ENCODE data around the gene TAB2. TPM values are rescaled to one million over a fixed set of nuclear protein-coding genes. Genes with fewer than 3 reads are reported as not detected.

TAB2 gene
- total RNA-seq, 2 donors from 2014 or later: 118 to 125 TPM

- Mint-ChIP-seq H3K4me1 (ENCODE audit: low read depth) (peaks cover 22% of the 10 kb centered on the region), H3K27me3 (ENCODE audit: low read depth) (no peaks in the 10 kb centered on the region), H3K36me3 (ENCODE audit: insufficient read depth in 2 of 2) (no peaks in the 10 kb centered on the region), H3K9me3 (no peaks in the 10 kb centered on the region), H3K27ac (peak overlapping the region; percentile 72), H3K4me3 (no peak overlapping the region)
- DNase-seq (no peak), ATAC-seq (replicated peaks in 1 of 2) (no peak)
Measured at GRCh38 chr6:149422581-149422980, 105.1 kb downstream of the TAB2 start.

GRCh38 chr6:149423964-149424440 lies 106.5 kb downstream of the TAB2 start:
- no peaks in the 10 kb centered on the region for H3K36me3 Mint-ChIP-seq (ENCODE audit: insufficient read depth in 2 of 2)
- H3K4me1 Mint-ChIP-seq (ENCODE audit: low read depth): peaks cover 23% of the 10 kb centered on the region
- no peak overlapping the region for H3K27ac Mint-ChIP-seq
- no peak for DNase-seq
- H3K4me3 Mint-ChIP-seq: no peak overlapping the region
- ATAC-seq (replicated peaks in 1 of 2): no peak
- no peaks in the 10 kb centered on the region for H3K9me3 Mint-ChIP-seq
- no peaks in the 10 kb centered on the region for H3K27me3 Mint-ChIP-seq (ENCODE audit: low read depth)

DNA sequence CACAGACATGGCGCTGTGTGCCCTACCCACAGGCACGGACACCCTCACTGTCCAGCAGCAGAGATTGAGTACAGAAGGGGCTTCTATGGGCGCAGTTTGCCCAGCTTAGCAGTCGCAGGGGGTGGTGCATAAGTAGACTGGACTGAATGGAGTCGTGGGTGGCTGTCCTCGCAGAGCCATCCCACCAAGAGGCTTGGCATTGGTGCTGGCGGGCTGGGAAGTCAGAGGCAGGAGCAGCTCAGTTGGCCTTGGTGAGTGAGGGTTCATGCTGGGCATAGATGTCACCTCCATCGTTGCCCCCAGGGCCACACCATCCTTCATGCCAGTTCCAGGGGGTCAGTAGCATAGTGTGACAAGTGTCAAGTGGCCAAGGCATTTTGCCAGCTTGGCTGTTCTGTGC lies 107.7 kb downstream of the TAB2 start:
- no peaks in the 10 kb centered on the region for H3K36me3 Mint-ChIP-seq (ENCODE audit: insufficient read depth in 2 of 2)
- DNase-seq (no peak), ATAC-seq (replicated peaks in 1 of 2) (no peak)
- no peaks in the 10 kb centered on the region for H3K27me3 Mint-ChIP-seq (ENCODE audit: low read depth)
- no peak overlapping the region for H3K27ac Mint-ChIP-seq
- H3K4me3 Mint-ChIP-seq: no peak overlapping the region
- peaks cover 14% of the 10 kb centered on the region for H3K4me1 Mint-ChIP-seq (ENCODE audit: low read depth)
- no peaks in the 10 kb centered on the region for H3K9me3 Mint-ChIP-seq

- ATAC-seq (replicated peaks in 1 of 2): peak in 1 of 2 donors; percentile 2
- no peaks in the 10 kb centered on the region for H3K27me3 Mint-ChIP-seq (ENCODE audit: low read depth)
- no peak overlapping the region for H3K4me3 Mint-ChIP-seq
- no peaks in the 10 kb centered on the region for H3K9me3 Mint-ChIP-seq
- no peak for DNase-seq
- H3K27ac Mint-ChIP-seq: no peak overlapping the region
- no peaks in the 10 kb centered on the region for H3K36me3 Mint-ChIP-seq (ENCODE audit: insufficient read depth in 2 of 2)
- H3K4me1 Mint-ChIP-seq (ENCODE audit: low read depth): peaks cover 9% of the 10 kb centered on the region
Measured at GRCh38 chr6:149425754-149426153, 108.2 kb downstream of the TAB2 start.

- H3K36me3 Mint-ChIP-seq (ENCODE audit: insufficient read depth in 2 of 2): no peaks in the 10 kb centered on the region
- H3K27me3 Mint-ChIP-seq (ENCODE audit: low read depth): no peaks in the 10 kb centered on the region
- no peaks in the 10 kb centered on the region for H3K9me3 Mint-ChIP-seq
- no peak for ATAC-seq (replicated peaks in 1 of 2)
- peaks cover 15% of the 10 kb centered on the region for H3K4me1 Mint-ChIP-seq (ENCODE audit: low read depth)
- no peak overlapping the region for H3K4me3 Mint-ChIP-seq
- H3K27ac Mint-ChIP-seq: no peak overlapping the region
- DNase-seq: no peak
Measured at GRCh38 chr6:149428606-149429005, 111.1 kb downstream of the TAB2 start.

GRCh38 chr6:149429427-149430360 lies 112.2 kb downstream of the TAB2 start:
- Mint-ChIP-seq H3K27me3 (ENCODE audit: low read depth) (no peaks in the 10 kb centered on the region), H3K4me1 (ENCODE audit: low read depth) (peaks cover 15% of the 10 kb centered on the region), H3K36me3 (ENCODE audit: insufficient read depth in 2 of 2) (no peaks in the 10 kb centered on the region), H3K4me3 (no peak overlapping the region), H3K9me3 (no peaks in the 10 kb centered on the region), H3K27ac (peak overlapping the region; percentile 47)
- DNase-seq: no peak
- no peak for ATAC-seq (replicated peaks in 1 of 2)

GRCh38 chr6:149431905-149432775 lies 114.6 kb downstream of the TAB2 start:
- peaks cover 19% of the 10 kb centered on the region for H3K4me1 Mint-ChIP-seq (ENCODE audit: low read depth)
- H3K36me3 Mint-ChIP-seq (ENCODE audit: insufficient read depth in 2 of 2): no peaks in the 10 kb centered on the region
- H3K27me3 Mint-ChIP-seq (ENCODE audit: low read depth): no peaks in the 10 kb centered on the region
- DNase-seq: peak; percentile 88 to 92
- peak; percentile 77 to 91 for ATAC-seq (replicated peaks in 1 of 2)
- no peaks in the 10 kb centered on the region for H3K9me3 Mint-ChIP-seq
- H3K27ac Mint-ChIP-seq: no peak overlapping the region
- H3K4me3 Mint-ChIP-seq: peak overlapping the region; percentile 32 to 47

GRCh38 chr6:149433405-149433804 lies 115.9 kb downstream of the TAB2 start:
- Mint-ChIP-seq H3K4me1 (ENCODE audit: low read depth) (peaks cover 31% of the 10 kb centered on the region), H3K27me3 (ENCODE audit: low read depth) (no peaks in the 10 kb centered on the region), H3K4me3 (no peak overlapping the region), H3K27ac (no peak overlapping the region), H3K9me3 (no peaks in the 10 kb centered on the region), H3K36me3 (ENCODE audit: insufficient read depth in 2 of 2) (peaks cover 0 to 3% of the 10 kb centered on the region in 2 donors)
- DNase-seq (no peak), ATAC-seq (replicated peaks in 1 of 2) (no peak)

- Mint-ChIP-seq H3K9me3 (no peaks in the 10 kb centered on the region), H3K4me1 (ENCODE audit: low read depth) (peaks cover 31% of the 10 kb centered on the region), H3K27me3 (ENCODE audit: low read depth) (no peaks in the 10 kb centered on the region), H3K4me3 (no peak overlapping the region), H3K27ac (peak overlapping the region; percentile 67), H3K36me3 (ENCODE audit: insufficient read depth in 2 of 2) (peaks cover 0 to 3% of the 10 kb centered on the region in 2 donors)
- ATAC-seq (replicated peaks in 1 of 2) (no peak), DNase-seq (no peak)
Measured at GRCh38 chr6:149433881-149434280, 116.4 kb downstream of the TAB2 start.

- H3K4me3 Mint-ChIP-seq: no peak overlapping the region
- no peak for DNase-seq
- H3K4me1 Mint-ChIP-seq (ENCODE audit: low read depth): peaks cover 39% of the 10 kb centered on the region
- ATAC-seq (replicated peaks in 1 of 2): peak in 1 of 2 donors; percentile 2
- no peaks in the 10 kb centered on the region for H3K27me3 Mint-ChIP-seq (ENCODE audit: low read depth)
- H3K36me3 Mint-ChIP-seq (ENCODE audit: insufficient read depth in 2 of 2): peaks cover 0 to 3% of the 10 kb centered on the region in 2 donors
- H3K9me3 Mint-ChIP-seq: no peaks in the 10 kb centered on the region
- H3K27ac Mint-ChIP-seq: no peak overlapping the region
Measured at GRCh38 chr6:149435919-149436586, 118.5 kb downstream of the TAB2 start.

- Mint-ChIP-seq H3K27me3 (ENCODE audit: low read depth) (no peaks in the 10 kb centered on the region), H3K36me3 (ENCODE audit: insufficient read depth in 2 of 2) (peaks cover 0 to 3% of the 10 kb centered on the region in 2 donors), H3K27ac (no peak overlapping the region), H3K4me3 (no peak overlapping the region), H3K4me1 (ENCODE audit: low read depth) (peaks cover 39% of the 10 kb centered on the region), H3K9me3 (no peaks in the 10 kb centered on the region)
- ATAC-seq (replicated peaks in 1 of 2): no peak
- DNase-seq: no peak
Measured at GRCh38 chr6:149436647-149437046, 119.1 kb downstream of the TAB2 start.

DNA sequence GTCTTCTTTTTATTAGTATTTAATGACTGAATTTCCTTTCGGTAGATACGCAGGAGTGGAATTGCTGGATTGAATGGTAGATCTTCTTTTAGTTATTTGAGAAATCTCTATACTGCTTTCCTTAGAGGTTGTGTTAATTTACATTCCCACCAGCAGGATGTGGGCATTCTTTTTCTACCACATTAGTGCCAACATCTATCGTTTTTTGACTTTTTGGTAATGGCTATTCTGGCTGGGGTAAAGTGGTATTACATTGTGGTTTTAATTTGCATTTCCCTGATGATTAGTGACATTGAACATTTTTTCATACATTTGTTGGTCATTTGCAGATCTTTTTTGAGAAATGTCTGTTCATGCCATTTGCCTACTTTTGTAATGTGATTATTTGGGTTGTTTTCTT lies 119.7 kb downstream of the TAB2 start:
- H3K27me3 Mint-ChIP-seq (ENCODE audit: low read depth): no peaks in the 10 kb centered on the region
- no peaks in the 10 kb centered on the region for H3K9me3 Mint-ChIP-seq
- peaks cover 0 to 3% of the 10 kb centered on the region in 2 donors for H3K36me3 Mint-ChIP-seq (ENCODE audit: insufficient read depth in 2 of 2)
- peaks cover 33% of the 10 kb centered on the region for H3K4me1 Mint-ChIP-seq (ENCODE audit: low read depth)
- peak overlapping the region; percentile 35 for H3K27ac Mint-ChIP-seq
- H3K4me3 Mint-ChIP-seq: no peak overlapping the region
- ATAC-seq (replicated peaks in 1 of 2) (no peak), DNase-seq (no peak)
